Esophagus muscularis mucosa (tissue), 4 donors: ENCODE measurements around the gene IL17C.
"Not testable (repeated sequence)": the region's sequence is repeated elsewhere in the genome, so short reads cannot be mapped to it uniquely, and the experiment has no call there.

Experiments used
- EP300 ChIP-seq: sonication (generic); formaldehyde crosslinking; IDR thresholded peaks from one replicate; pipeline ENCODE4 v1.6.1; 2017; ENCODE audit warnings: antibody characterized with exemption
- POLR2A ChIP-seq: fragments of 450-650 bp; IDR thresholded peaks from one replicate; pipeline ENCODE4 v1.6.1; 2017; ENCODE audit warnings: antibody characterized with exemption, moderate library complexity, mild to moderate bottlenecking, low read depth
- POLR2AphosphoS5 ChIP-seq, 2 donors: sonication (generic); formaldehyde crosslinking; IDR thresholded peaks; one replicate each; pipeline ENCODE4 v1.6.1; 2017; ENCODE audit warnings: antibody characterized with exemption in 2 of 2
- TF ChIP-seq, protein P1 (sequence below), 3 experiments: fragments of 200-600 bp in 2 of 3; fragments of 450-650 bp in 1 of 3; sonication (generic) in 2 of 3; IDR thresholded peaks; one replicate each; pipeline ENCODE4 v1.5.1; 2017 to 2019; ENCODE audit warnings: antibody characterized with exemption in 3 of 3, mild to moderate bottlenecking in 2 of 3, moderate library complexity in 1 of 3

DNA sequence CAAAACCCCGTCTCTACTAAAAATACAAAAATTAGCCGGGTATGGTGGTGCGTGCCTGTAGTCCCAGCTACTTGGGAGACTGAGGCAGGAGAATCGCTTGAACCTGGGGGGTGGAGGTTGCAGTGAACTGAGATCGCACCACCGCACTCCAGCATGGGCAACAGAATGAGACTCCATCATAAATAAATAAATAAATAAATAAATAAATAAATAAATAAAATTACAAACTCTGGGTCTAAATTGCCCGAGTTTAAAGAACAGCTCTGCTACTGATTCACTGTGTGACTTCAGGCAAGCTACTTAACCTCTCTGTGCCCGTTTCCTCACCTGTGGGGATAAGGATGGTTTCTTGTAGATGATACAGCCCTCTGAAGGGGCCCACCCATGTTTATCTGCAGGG is 31.1 kb downstream of the IL17C start:
- not testable (repeated sequence) for TF ChIP-seq POLR2AphosphoS5 (IDR thresholded peaks at IDR 0.05); POLR2A; EP300
- TF ChIP-seq, protein P1, sequence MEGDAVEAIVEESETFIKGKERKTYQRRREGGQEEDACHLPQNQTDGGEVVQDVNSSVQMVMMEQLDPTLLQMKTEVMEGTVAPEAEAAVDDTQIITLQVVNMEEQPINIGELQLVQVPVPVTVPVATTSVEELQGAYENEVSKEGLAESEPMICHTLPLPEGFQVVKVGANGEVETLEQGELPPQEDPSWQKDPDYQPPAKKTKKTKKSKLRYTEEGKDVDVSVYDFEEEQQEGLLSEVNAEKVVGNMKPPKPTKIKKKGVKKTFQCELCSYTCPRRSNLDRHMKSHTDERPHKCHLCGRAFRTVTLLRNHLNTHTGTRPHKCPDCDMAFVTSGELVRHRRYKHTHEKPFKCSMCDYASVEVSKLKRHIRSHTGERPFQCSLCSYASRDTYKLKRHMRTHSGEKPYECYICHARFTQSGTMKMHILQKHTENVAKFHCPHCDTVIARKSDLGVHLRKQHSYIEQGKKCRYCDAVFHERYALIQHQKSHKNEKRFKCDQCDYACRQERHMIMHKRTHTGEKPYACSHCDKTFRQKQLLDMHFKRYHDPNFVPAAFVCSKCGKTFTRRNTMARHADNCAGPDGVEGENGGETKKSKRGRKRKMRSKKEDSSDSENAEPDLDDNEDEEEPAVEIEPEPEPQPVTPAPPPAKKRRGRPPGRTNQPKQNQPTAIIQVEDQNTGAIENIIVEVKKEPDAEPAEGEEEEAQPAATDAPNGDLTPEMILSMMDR (IDR thresholded peaks at IDR 0.05) = not testable (repeated sequence)
